Dermis microvascular lymphatic vessel endothelial cell (primary cell): Measurements from ENCODE around the gene GPR4. TPM values are rescaled to one million over a fixed set of nuclear protein-coding genes. Genes with fewer than 3 reads are reported as not detected.

Source experiments
- DNase-seq, 2 donors: peaks; one replicate each; pipeline versions ENCODE4 v3.0.0 to v3.0.0-alpha.2; 2010; ENCODE audit warnings: low read depth in 2 of 2
- total RNA-seq: library from RNA; depleted of rRNA; stranded (reverse); fragments of >200 nt; gene quantifications from 2 replicates; pipeline ENCODE4 v1.2.1, GENCODE V29; 2014

The GPR4 gene
- total RNA-seq, 1 donor from 2014 or later = 1.0 TPM

DNA sequence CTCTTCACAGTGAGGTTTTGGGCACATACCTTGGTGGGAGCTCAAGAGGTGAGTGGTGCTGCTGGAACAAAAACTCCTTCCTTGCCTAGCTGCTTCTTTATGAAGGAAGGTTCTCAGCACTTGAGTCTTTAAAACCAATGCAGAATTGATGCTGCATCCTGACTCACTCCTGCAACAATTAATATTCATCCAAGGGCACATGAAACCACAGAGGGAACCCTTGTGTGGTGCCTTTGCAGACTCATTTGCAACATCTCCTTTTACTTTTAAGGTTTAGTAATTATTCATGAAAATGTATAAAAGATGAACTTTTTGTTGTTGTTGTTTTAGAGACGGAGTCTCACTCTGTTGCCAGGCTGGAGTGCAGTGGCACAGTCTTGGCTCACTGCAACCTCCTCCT lies 47.5 kb downstream of the GPR4 start:
- no peak for DNase-seq

DNA sequence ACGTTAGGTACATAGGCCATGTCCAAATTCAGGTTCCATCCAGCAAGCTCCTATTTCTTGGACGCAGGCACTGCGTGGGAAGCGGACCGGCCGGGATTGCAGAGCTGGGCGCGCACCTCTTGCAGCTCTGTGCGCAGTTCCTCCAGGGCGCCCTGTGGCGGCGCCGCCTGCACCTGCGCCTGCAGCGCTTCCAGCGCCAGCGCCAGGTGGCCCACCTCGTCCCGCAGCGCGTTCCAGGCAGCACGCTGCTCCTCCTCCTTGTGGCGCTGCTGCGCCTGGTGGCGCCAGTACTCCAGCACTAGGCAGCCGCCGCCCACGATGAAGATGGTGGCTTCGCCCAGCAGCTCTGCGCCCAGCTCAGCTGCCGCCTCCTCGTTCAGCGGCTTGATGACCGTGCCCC lies 48.5 kb downstream of the GPR4 start:
- no peak for DNase-seq

DNA sequence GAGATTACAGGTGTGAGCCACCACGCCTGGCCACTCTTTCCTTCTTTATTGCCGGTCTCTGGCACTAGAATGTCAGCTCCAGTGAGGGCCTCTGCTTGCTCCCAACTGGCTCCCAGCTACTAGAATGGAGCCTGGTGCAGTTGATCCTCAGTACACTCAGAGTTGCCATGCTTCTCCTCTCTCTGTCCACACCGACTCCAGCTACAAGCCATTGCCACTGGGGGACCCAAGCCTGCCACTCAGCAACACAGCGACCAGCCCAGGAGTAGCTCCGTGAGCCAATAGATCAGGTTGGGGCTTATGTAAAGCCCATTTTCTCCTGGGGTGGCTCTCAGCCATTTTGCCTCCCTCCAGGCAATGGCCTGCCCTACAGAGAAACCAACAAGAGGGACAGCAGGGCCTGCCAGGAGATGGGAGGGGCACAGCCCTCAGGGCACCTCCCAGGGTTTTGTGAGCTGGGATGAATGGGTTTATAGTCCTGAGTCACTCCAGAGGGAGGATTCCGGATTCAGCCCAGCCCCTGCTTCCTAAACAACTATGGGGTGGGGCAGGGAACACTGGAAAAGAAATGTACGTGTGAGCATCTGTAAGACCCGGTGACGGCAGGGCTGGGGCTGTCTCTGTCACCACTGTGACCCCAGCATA lies 53.9 kb downstream of the GPR4 start:
- DNase-seq = peak in 1 of 2 donors; percentile 13

DNA sequence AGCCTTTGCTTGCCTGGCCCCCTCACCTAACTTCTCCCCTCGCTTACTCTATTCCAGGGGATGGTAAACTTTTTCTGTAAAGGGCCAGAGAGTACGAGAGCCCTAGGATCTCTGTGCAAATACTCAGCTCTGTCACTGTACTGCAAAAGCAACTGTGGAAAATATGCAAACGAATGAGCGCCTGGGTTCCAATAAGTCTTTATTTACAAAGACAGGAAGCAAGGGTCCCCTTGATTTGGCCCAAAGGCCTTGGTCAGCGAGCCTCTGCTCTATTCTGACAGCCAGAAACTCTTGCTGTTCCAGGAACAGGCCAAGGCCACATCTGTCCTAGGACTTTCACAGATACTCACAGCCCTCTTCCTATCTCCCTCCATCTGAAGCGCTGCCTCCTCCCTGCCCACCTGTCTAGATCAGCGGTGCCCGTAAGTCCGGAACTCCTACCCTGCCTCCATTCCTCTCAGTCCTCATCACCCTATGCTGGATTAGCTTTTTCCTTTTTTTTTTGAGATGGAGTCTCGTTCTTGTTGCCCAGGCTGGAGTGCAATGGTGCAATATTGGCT lies 54.7 kb downstream of the GPR4 start:
- DNase-seq = no peak

DNA sequence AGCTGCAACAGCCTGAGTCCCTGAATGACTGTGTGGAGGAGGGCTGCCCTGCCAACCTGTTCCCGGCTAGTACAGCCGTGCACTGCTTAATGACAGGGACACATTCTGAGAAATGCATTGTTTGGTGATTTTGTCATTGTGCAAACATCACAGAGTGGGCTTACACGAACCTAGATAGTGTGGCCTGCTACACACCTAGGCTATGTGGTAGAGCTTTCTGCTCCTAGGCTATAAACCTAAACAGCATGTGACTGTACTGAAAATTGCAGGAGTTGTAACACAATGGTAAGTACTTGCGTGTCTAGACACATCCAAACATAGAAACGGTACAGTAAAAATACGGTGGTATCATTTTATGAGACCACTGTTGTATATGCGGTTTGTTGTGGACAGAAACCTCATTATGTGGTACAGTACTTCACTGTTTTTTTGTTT lies 59.8 kb downstream of the GPR4 start:
- no peak for DNase-seq

Other genes with a start within 250 kb of the GPR4 start
- gene ERCC2, start 231.6 kb downstream of the GPR4 start, total RNA-seq = 14.5 and 19.7 TPM in 2 replicates
- 10.0 and 20.7 TPM in 2 replicates for gene PPP1R13L, start 197.1 kb downstream of the GPR4 start, total RNA-seq
- 7.0 and 7.4 TPM in 2 replicates for gene POLR1G, start 195.6 kb downstream of the GPR4 start, total RNA-seq
- gene ERCC1, start 178.3 kb downstream of the GPR4 start, total RNA-seq = 46.1 and 57.3 TPM in 2 replicates
- 1.3 and 3.9 TPM in 2 replicates for gene FOSB, start 134.2 kb downstream of the GPR4 start, total RNA-seq
- 5.9 and 8.1 TPM in 2 replicates for gene RTN2, start 105.2 kb downstream of the GPR4 start, total RNA-seq
- 0.25 and 1.0 TPM in 2 replicates for gene PPM1N, start 103.8 kb downstream of the GPR4 start, total RNA-seq
- 51.1 and 71.5 TPM in 2 replicates for gene VASP, start 94.7 kb downstream of the GPR4 start, total RNA-seq
- 4.1 and 5.6 TPM in 2 replicates for gene OPA3, start 17.4 kb downstream of the GPR4 start, total RNA-seq
- 11.1 and 15.7 TPM in 2 replicates for gene EML2, start 37.2 kb upstream of the GPR4 start, total RNA-seq
- 0.13 TPM in 1 of 2 replicates, not detected in the other for gene GIPR, start 66.0 kb upstream of the GPR4 start, total RNA-seq
- 222 and 396 TPM in 2 replicates for gene SNRPD2, start 89.7 kb upstream of the GPR4 start, total RNA-seq
- gene QPCTL, start 90.5 kb upstream of the GPR4 start, total RNA-seq = 8.3 and 11.7 TPM in 2 replicates
- gene FBXO46, start 128.7 kb upstream of the GPR4 start, total RNA-seq = 3.2 and 5.4 TPM in 2 replicates
- not detected in 2 replicates for gene MEIOSIN, start 131.2 kb upstream of the GPR4 start, total RNA-seq
- gene SIX5, start 167.0 kb upstream of the GPR4 start, total RNA-seq = 4.0 and 5.4 TPM in 2 replicates
- gene DMPK, start 180.3 kb upstream of the GPR4 start, total RNA-seq = 5.0 and 8.0 TPM in 2 replicates
- 15.8 and 22.3 TPM in 2 replicates for gene DMWD, start 190.6 kb upstream of the GPR4 start, total RNA-seq
- gene RSPH6A, start 213.1 kb upstream of the GPR4 start, total RNA-seq = under 0.01 TPM in 2 replicates